Lower leg skin (tissue), 3 donors: ENCODE measurements around the gene PIK3R1.

Experiments used
- CTCF ChIP-seq, 3 donors: fragments of 450-650 bp; IDR thresholded peaks; one replicate each; pipeline ENCODE4 v1.5.1; 2016; ENCODE audit warnings: antibody characterized with exemption in 3 of 3, mild to moderate bottlenecking in 3 of 3, moderate library complexity in 2 of 3
- POLR2A ChIP-seq, 2 donors: fragments of 450-650 bp; IDR thresholded peaks; one replicate each; pipeline ENCODE4 v1.6.1; 2016 to 2017; ENCODE audit warnings: antibody characterized with exemption in 2 of 2, mild to moderate bottlenecking in 1 of 2, moderate library complexity in 1 of 2

GRCh38 chr5:68343421-68343826 is 127.9 kb downstream of the PIK3R1 start:
- no peak for TF ChIP-seq CTCF (IDR thresholded peaks at IDR 0.05)
- TF ChIP-seq POLR2A (IDR thresholded peaks at IDR 0.05): no peak
